ENCODE measurements around the gene TCEANC2.

- TF ChIP-seq CTCF (IDR thresholded peaks at IDR 0.05; ENCODE audit: extremely low read depth in 1 of 2, insufficient read depth in 1 of 2, low read depth in 1 of 2, low read length in 2 of 2) (peak in 1 of 2 donors; percentile 29), MAX (IDR thresholded peaks at IDR 0.05; ENCODE audit: insufficient read depth, insufficient read length) (no peak), JUN (IDR thresholded peaks at IDR 0.05; ENCODE audit: borderline replicate concordance, insufficient read depth, insufficient read length, low read depth) (no peak), GATA2 (IDR thresholded peaks at IDR 0.05; ENCODE audit: insufficient read depth, insufficient read length, low read depth, low read length) (no peak), POLR2A (IDR thresholded peaks at IDR 0.05; ENCODE audit: low read depth, low read length) (no peak), EZH2 (IDR thresholded peaks at IDR 0.05; ENCODE audit: borderline replicate concordance, low read depth, low read length, severe bottlenecking) (no peak)
Measured at GRCh38 chr1:54107131-54107530, 53.7 kb downstream of the TCEANC2 start.
